ENCODE data around the gene GNAS-AS1. TPM values are rescaled to one million over a fixed set of nuclear protein-coding genes. Genes with fewer than 3 reads are reported as not detected.

GNAS-AS1 gene
- total RNA-seq, 4 donors from 2014 or later: 0.55 to 1.1 TPM; not detected in 2

- H3K27me3 ChIP-seq: no peaks in the 10 kb centered on the region
- 88 to 93% methylated on average over 1 to 4 of the region's 4 CpGs for WGBS, 2 donors (ENCODE audit: low coverage in 1 of 2)
- in situ Hi-C loops (cut with MboI; ENCODE audit: low pct_ligation_motif_present in 1 of 4, low pct_unique_long_range_greater_than_20kb in 1 of 4, low sequenced_read_pairs in 3 of 4): loop anchor here (10.0 kb wide), 5 partner anchors 56 to 346 kb away; no protein-coding TSS in a partner anchor
- H3K4me1 ChIP-seq: no peaks in the 10 kb centered on the region
- no peak for DNase-seq
- intact Hi-C loops (cut with DNase I; ENCODE audit: low total_unique reads): no loop called here
- no peaks in the 10 kb centered on the region for H3K36me3 ChIP-seq
- no peak for TF ChIP-seq POLR2A (IDR thresholded peaks at IDR 0.05)
- no peak overlapping the region for H3K27ac ChIP-seq
- H3K4me3 ChIP-seq: no peak overlapping the region
- no peaks in the 10 kb centered on the region for H3K9me3 ChIP-seq
Measured at GRCh38 chr20:58878399-58878798, 27.7 kb upstream of the GNAS-AS1 start.

- in situ Hi-C loops (cut with MboI; ENCODE audit: low pct_ligation_motif_present in 1 of 4, low pct_unique_long_range_greater_than_20kb in 1 of 4, low sequenced_read_pairs in 3 of 4) (loop anchor here (10.0 kb wide), 5 partner anchors 57 to 347 kb away; no protein-coding TSS in a partner anchor), intact Hi-C loops (cut with DNase I; ENCODE audit: low total_unique reads) (no loop called here)
- Histone ChIP-seq H3K27me3 (no peaks in the 10 kb centered on the region), H3K4me1 (no peaks in the 10 kb centered on the region), H3K27ac (no peak overlapping the region), H3K4me3 (no peak overlapping the region), H3K36me3 (no peaks in the 10 kb centered on the region), H3K9me3 (no peaks in the 10 kb centered on the region)
- no peak for DNase-seq
- TF ChIP-seq, protein P1, sequence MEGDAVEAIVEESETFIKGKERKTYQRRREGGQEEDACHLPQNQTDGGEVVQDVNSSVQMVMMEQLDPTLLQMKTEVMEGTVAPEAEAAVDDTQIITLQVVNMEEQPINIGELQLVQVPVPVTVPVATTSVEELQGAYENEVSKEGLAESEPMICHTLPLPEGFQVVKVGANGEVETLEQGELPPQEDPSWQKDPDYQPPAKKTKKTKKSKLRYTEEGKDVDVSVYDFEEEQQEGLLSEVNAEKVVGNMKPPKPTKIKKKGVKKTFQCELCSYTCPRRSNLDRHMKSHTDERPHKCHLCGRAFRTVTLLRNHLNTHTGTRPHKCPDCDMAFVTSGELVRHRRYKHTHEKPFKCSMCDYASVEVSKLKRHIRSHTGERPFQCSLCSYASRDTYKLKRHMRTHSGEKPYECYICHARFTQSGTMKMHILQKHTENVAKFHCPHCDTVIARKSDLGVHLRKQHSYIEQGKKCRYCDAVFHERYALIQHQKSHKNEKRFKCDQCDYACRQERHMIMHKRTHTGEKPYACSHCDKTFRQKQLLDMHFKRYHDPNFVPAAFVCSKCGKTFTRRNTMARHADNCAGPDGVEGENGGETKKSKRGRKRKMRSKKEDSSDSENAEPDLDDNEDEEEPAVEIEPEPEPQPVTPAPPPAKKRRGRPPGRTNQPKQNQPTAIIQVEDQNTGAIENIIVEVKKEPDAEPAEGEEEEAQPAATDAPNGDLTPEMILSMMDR (IDR thresholded peaks at IDR 0.05): no peak
- 74 to 100% methylated on average over 1 to 4 of the region's 4 CpGs for WGBS, 2 donors (ENCODE audit: low coverage in 1 of 2)
Measured at GRCh38 chr20:58877976-58878360, 27.3 kb upstream of the GNAS-AS1 start.

DNA sequence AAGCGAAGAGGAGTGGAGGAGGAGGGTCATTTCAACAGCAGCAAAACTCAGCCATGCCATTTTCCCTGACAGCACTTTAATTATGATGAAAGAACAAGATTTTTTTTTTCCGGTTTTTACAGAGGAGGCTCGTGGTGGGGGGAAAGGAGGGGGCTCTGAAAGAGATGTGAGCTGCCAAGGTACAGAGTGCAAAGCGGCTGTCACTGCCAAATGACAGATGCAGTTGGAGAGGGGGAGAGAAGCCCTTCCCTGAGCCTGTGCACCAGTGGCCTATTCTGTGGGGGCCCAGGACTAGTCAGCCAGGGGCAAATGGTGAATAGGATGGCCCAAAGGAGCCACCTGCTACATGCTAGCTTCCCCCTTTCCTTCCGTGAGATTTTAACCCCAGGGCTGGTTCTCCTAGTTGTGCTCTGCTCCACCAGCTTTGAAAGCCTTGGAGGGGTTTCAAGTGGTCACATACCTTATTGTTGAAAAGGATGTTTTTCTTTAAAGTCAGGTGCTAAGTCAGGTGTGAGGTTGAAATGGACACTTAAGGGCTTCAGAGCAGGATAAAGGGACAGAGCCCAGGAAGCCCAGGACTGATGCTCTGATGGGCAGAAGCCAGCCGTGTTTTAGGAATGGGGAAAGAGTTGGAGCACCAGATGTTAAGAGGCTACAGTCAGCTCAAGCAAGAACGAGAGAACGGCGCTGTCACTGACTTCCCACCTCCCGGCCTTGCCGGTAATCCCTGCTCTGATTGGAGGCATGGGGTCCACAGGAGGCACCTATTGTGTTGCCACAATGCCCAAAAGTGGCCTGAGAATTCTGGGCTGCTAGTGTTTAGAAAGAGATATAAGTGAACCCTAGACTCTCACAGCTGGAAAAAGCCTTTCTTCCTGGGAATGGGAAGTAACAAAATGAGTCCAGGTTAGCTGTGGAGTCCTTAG lies 26.6 kb upstream of the GNAS-AS1 start:
- no peak overlapping the region for H3K27ac ChIP-seq
- no peaks in the 10 kb centered on the region for H3K4me1 ChIP-seq
- H3K27me3 ChIP-seq: no peaks in the 10 kb centered on the region
- WGBS, 2 donors (ENCODE audit: low coverage in 1 of 2): 79 to 94% methylated on average over 2 to 11 of the region's 11 CpGs
- no peaks in the 10 kb centered on the region for H3K36me3 ChIP-seq
- TF ChIP-seq, protein P1 (IDR thresholded peaks at IDR 0.05): no peak
- TF ChIP-seq POLR2AphosphoS5 (IDR thresholded peaks at IDR 0.05) (no peak), EP300 (IDR thresholded peaks at IDR 0.05; ENCODE audit: low read depth) (no peak), POLR2A (IDR thresholded peaks at IDR 0.05) (no peak)
- no peaks in the 10 kb centered on the region for H3K9me3 ChIP-seq
- in situ Hi-C loops (cut with MboI; ENCODE audit: low pct_ligation_motif_present in 1 of 4, low pct_unique_long_range_greater_than_20kb in 1 of 4, low sequenced_read_pairs in 3 of 4) (loop anchor here (10.0 kb wide), 5 partner anchors 57 to 347 kb away; no protein-coding TSS in a partner anchor), intact Hi-C loops (cut with DNase I; ENCODE audit: low total_unique reads) (no loop called here)
- no peak for DNase-seq
- H3K4me3 ChIP-seq: no peak overlapping the region

GRCh38 chr20:58876437-58876836 lies 25.7 kb upstream of the GNAS-AS1 start:
- H3K9me3 ChIP-seq: no peaks in the 10 kb centered on the region
- H3K27me3 ChIP-seq: no peaks in the 10 kb centered on the region
- no peaks in the 10 kb centered on the region for H3K4me1 ChIP-seq
- no peak overlapping the region for H3K27ac ChIP-seq
- 70 to 85% methylated on average over 4 to 7 of the region's 7 CpGs for WGBS, 2 donors (ENCODE audit: low coverage in 1 of 2)
- no peak for TF ChIP-seq POLR2AphosphoS5 (IDR thresholded peaks at IDR 0.05)
- no peak for TF ChIP-seq POLR2A (IDR thresholded peaks at IDR 0.05)
- TF ChIP-seq, protein P1 (IDR thresholded peaks at IDR 0.05): no peak
- TF ChIP-seq EP300 (IDR thresholded peaks at IDR 0.05; ENCODE audit: low read depth): no peak
- in situ Hi-C loops (cut with MboI; ENCODE audit: low pct_ligation_motif_present in 1 of 4, low pct_unique_long_range_greater_than_20kb in 1 of 4, low sequenced_read_pairs in 3 of 4) (loop anchor here (10.0 kb wide), 5 partner anchors 58 to 348 kb away; no protein-coding TSS in a partner anchor), intact Hi-C loops (cut with DNase I; ENCODE audit: low total_unique reads) (no loop called here)
- H3K36me3 ChIP-seq: no peaks in the 10 kb centered on the region
- no peak overlapping the region for H3K4me3 ChIP-seq
- DNase-seq: no peak

Data from transverse colon (tissue), 4 donors.